ENCODE data around the gene LBX2. TPM values are rescaled to one million over a fixed set of nuclear protein-coding genes. Genes with fewer than 3 reads are reported as not detected.
A peak's percentile ranks its signal among the peaks of the same experiment; 100 is the strongest.

Gene LBX2
- total and polyA plus RNA-seq, 2 of the 4 experiments (the other 2 are of a cell fraction), result 0.18 to 0.62 TPM

DNA sequence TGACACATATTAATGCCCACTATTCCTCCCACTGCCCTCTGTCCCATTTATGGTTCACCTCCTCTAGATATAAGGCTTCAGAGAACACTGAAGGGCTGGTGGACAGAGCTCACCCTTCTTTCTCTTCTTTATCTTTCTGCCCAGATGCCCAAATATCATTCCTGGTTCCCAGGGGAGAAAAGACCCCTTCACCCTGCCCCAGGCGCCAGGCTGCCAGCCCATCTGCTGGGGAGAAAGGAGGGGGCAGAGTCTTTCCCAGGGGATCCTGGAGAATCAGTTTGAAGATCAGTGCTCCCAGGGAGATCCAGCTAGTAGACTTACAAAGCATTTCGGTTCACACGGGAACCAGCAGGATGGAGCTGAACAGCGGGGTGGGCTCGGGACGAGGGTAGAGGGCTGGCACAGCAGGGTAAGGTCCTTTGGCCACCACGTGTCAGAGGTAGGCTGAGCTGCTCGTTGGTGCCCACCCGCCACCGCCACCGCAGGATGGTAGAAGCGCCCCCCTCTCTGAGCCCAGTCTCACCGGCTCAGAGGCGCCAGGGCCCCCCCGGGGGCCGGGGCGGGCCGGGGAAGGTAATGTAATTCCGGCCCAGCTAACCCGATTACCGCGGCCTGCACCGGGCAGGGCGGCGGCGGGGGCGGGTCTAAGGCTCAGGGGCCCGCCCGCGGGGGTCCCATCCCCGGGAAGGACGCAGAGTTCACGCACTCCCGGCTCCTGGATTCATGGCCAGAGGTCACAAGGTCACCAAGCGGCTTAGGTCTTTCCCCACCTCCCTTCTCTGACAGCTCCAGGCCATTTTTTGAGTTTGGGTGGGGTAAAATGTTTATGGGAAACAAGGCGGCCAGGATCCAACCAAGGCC, 13.6 kb upstream of the LBX2 start (continued):
- TF ChIP-seq RAD21 (IDR thresholded peaks at IDR 0.05; ENCODE audit: low read length), result no peak

DNA sequence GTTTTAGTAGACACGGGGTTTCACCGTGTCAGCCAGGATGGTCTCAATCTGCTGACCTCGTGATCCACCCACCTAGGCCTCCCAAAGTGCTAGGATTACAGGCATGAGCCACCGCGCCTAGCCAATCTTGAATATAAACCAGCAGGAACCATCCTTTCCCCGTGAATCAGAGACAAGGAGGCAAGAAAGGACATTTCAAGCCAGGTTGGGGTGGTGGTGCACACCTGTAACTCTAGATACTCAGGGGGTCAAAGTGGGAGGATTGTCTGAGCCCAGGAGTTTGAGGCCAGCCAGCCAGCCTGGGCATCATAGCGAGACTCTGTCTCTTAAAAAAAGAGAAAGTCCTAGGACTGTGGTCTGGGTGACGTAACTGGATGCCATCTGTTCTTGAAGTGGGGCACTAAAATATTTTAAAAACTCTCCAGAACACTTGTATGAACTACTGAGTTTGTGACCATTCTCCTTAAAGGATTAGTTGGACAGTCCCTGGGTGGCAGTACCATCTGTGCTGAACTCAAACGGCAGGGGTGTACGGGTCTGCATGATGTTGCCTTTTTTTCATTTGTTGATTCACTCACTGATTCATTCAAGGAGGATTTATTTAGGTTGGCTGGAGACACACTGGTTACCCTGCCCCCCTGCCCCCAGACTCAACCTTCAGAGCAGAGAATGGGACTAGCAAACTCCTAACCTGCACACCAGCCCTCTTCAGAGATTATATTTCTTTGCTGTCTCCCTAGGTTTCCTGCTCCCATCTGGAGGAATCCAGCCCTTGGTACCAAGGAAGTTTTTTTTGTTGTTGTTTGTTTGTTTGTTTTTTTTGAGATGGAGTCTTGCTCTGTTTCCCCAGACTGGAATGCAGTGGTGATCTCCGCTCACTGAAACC, 11.9 kb upstream of the LBX2 start:
- ChIA-PET CTCF (no interaction called here), POLR2A (ENCODE audit: unreplicated experiment) (no interaction called here)
- Histone ChIP-seq H2AK5ac (ENCODE audit: low read depth, low read length) (no peak overlapping the region), H3K9me1 (ENCODE audit: insufficient read depth, low read length) (peaks cover 6% of the 10 kb centered on the region; the same call in 1 of the 2 replicates), H3K27ac (ENCODE audit: insufficient read depth, low read length) (no peak overlapping the region), H4K20me1 (ENCODE audit: insufficient read depth, low read length) (0 out of 2 replicates have a peak, but pooled peaks cover 5% of the 10 kb centered on the region), H4K91ac (ENCODE audit: insufficient read depth, low read depth, low read length) (no peak overlapping the region), H3K56ac (ENCODE audit: extremely low read depth, insufficient read depth, low read length) (no peak overlapping the region), H4K8ac (ENCODE audit: low read depth in 2 of 2, low read length in 2 of 2) (no peak overlapping the region), H3K4me1 (ENCODE audit: control insufficient read depth, insufficient read depth, low read length) (peaks cover 6% of the 10 kb centered on the region), H3K9me3 (ENCODE audit: control insufficient read depth, insufficient read depth, low read length) (peaks cover 15% of the 10 kb centered on the region), H3K36me3 (ENCODE audit: control insufficient read depth, insufficient read depth, low read length) (no peaks in the 10 kb centered on the region), H2BK15ac (ENCODE audit: low read depth, low read length) (no peak overlapping the region), H3K9ac (ENCODE audit: low read depth, low read length) (no peak overlapping the region), H2BK5ac (ENCODE audit: low read depth, low read length, poor library complexity, severe bottlenecking) (no peak overlapping the region), H2BK20ac (ENCODE audit: low read depth, low read length) (no peak overlapping the region), H3K4me2 (ENCODE audit: low read depth, low read length) (no peak overlapping the region), H3K27me3 (ENCODE audit: control insufficient read depth, insufficient read depth, low read length) (peaks cover 57% of the 10 kb centered on the region), H2BK120ac (ENCODE audit: low read depth, low read length) (no peak overlapping the region), H3K23ac (ENCODE audit: low read depth, low read length) (no peak overlapping the region), H3K4me3 (ENCODE audit: insufficient read depth, low read depth, low read length) (no peak overlapping the region), H4K5ac (ENCODE audit: low read depth, low read length) (no peak overlapping the region), H2AFZ (replicated peaks; ENCODE audit: low read length, poor library complexity) (no peak overlapping the region), H3K4ac (ENCODE audit: low read depth, low read length) (no peak overlapping the region), H3K18ac (ENCODE audit: low read depth, low read length) (no peak overlapping the region), H3K79me1 (ENCODE audit: low read depth in 1 of 2, low read length in 2 of 2) (peaks cover 4 to 10% of the 10 kb centered on the region in 2 experiments; a peak in 3 of 4 replicates), H2AK9ac (replicated peaks; ENCODE audit: low read depth, low read length, poor library complexity) (no peak overlapping the region), H3K14ac (replicated peaks; ENCODE audit: low read depth, low read length) (no peak overlapping the region)
- in situ Hi-C loops (cut with MboI; ENCODE audit: low sequenced_read_pairs) (no loop called here), dilution Hi-C loops (cut with HindIII; ENCODE audit: low sequenced_read_pairs, unreplicated experiment) (no loop called here), intact Hi-C loops (cut with micrococcal nuclease) (no loop called here)
- ATAC-seq (ENCODE audit: low read depth) (no peak), DNase-seq (peak; percentile 37)
- WGBS, 2 experiments (ENCODE audit: extremely low coverage in 2 of 2, insufficient read length in 1 of 2), result no CpG with 5 or more reads among the region's 11 CpGs
- no TSS peak for BruUV-seq (replicated peaks)
- TF ChIP-seq RAD21 (IDR thresholded peaks at IDR 0.05; ENCODE audit: low read length), result no peak
- TF ChIP-seq, protein P1, sequence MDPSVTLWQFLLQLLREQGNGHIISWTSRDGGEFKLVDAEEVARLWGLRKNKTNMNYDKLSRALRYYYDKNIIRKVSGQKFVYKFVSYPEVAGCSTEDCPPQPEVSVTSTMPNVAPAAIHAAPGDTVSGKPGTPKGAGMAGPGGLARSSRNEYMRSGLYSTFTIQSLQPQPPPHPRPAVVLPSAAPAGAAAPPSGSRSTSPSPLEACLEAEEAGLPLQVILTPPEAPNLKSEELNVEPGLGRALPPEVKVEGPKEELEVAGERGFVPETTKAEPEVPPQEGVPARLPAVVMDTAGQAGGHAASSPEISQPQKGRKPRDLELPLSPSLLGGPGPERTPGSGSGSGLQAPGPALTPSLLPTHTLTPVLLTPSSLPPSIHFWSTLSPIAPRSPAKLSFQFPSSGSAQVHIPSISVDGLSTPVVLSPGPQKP (IDR thresholded peaks at IDR 0.05; ENCODE audit: borderline replicate concordance, low read depth, low read length), result no peak
- no peak for TF ChIP-seq FOS (IDR thresholded peaks at IDR 0.05; ENCODE audit: low read depth, low read length)
- no peak for TF ChIP-seq MXI1 (IDR thresholded peaks at IDR 0.05; ENCODE audit: borderline replicate concordance, low read depth, low read length)
- TF ChIP-seq MAZ (IDR thresholded peaks at IDR 0.05; ENCODE audit: borderline replicate concordance, low read depth, low read length), result no peak
- TF ChIP-seq SMC3 (IDR thresholded peaks at IDR 0.05; ENCODE audit: low read depth, low read length), result no peak
- TF ChIP-seq, protein P2, sequence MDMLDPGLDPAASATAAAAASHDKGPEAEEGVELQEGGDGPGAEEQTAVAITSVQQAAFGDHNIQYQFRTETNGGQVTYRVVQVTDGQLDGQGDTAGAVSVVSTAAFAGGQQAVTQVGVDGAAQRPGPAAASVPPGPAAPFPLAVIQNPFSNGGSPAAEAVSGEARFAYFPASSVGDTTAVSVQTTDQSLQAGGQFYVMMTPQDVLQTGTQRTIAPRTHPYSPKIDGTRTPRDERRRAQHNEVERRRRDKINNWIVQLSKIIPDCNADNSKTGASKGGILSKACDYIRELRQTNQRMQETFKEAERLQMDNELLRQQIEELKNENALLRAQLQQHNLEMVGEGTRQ (IDR thresholded peaks at IDR 0.05; ENCODE audit: low read depth, low read length), result no peak
- TF ChIP-seq CEBPB (IDR thresholded peaks at IDR 0.05; ENCODE audit: low read depth, low read length), result no peak
- TF ChIP-seq CHD1 (IDR thresholded peaks at IDR 0.05; ENCODE audit: low read depth, low read length), result no peak
- no peak for TF ChIP-seq RCOR1 (IDR thresholded peaks at IDR 0.05; ENCODE audit: insufficient replicate concordance, low read length)
- no peak for TF ChIP-seq MAFK (IDR thresholded peaks at IDR 0.05; ENCODE audit: low read depth, low read length)
